Measurements from ENCODE around the gene AMOTL1. TPM values are rescaled to one million over a fixed set of nuclear protein-coding genes. Genes with fewer than 3 reads are reported as not detected.

Gene AMOTL1
- total and polyA plus RNA-seq, 4 donors: 7.4 to 68.5 (median 27.3) TPM

DNA sequence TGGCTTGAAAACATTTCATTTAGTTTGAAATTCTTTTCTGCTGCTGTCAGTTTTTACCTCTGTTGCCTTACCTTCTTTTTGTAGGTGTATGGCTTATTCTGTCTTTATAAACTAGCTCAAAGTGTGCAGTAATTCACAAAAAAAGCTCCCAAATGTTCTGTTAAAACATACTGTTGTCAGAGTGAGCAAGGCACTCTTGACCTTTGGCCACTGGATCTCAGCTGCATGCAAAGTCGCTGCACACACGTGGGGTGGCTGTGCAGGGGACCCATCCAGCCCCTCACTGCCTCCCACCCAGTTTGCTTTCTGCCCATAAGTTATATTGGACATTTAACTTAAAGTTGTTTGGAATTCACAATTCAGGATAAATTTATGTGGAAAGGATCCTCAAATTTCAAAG is 92.2 kb downstream of the AMOTL1 start:
- Histone ChIP-seq H3K9me3 (ENCODE audit: control insufficient read depth in 4 of 4, insufficient read depth in 3 of 4, low read length in 3 of 4) (no peaks in the 10 kb centered on the region), H3K9ac (ENCODE audit: insufficient read depth in 1 of 2, low read length in 2 of 2) (no peak overlapping the region), H3K27ac (ENCODE audit: low read depth in 1 of 2, low read length in 1 of 2) (no peak overlapping the region), H3K4me1 (ENCODE audit: control insufficient read depth in 5 of 5, insufficient read depth in 5 of 5, low read length in 5 of 5) (no peaks in the 10 kb centered on the region), H3K27me3 (ENCODE audit: control insufficient read depth in 3 of 3, insufficient read depth in 3 of 3, low read length in 2 of 3) (no peaks in the 10 kb centered on the region), H3K4me3 (no peak overlapping the region), H3K36me3 (ENCODE audit: control insufficient read depth in 4 of 4, insufficient read depth in 4 of 4, low read length in 4 of 4) (peaks cover 7 to 51% (median 38%) of the 10 kb centered on the region in 4 donors)
- ATAC-seq (ENCODE audit: insufficient read depth, low FRiP score) (no peak), DNase-seq (no peak)
- 90 to 92% methylated on average over 2 of the region's 2 CpGs for WGBS, 2 donors
- TF ChIP-seq, protein P1, sequence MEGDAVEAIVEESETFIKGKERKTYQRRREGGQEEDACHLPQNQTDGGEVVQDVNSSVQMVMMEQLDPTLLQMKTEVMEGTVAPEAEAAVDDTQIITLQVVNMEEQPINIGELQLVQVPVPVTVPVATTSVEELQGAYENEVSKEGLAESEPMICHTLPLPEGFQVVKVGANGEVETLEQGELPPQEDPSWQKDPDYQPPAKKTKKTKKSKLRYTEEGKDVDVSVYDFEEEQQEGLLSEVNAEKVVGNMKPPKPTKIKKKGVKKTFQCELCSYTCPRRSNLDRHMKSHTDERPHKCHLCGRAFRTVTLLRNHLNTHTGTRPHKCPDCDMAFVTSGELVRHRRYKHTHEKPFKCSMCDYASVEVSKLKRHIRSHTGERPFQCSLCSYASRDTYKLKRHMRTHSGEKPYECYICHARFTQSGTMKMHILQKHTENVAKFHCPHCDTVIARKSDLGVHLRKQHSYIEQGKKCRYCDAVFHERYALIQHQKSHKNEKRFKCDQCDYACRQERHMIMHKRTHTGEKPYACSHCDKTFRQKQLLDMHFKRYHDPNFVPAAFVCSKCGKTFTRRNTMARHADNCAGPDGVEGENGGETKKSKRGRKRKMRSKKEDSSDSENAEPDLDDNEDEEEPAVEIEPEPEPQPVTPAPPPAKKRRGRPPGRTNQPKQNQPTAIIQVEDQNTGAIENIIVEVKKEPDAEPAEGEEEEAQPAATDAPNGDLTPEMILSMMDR (IDR thresholded peaks at IDR 0.05; ENCODE audit: control extremely low read depth, extremely low read depth): no peak

DNA sequence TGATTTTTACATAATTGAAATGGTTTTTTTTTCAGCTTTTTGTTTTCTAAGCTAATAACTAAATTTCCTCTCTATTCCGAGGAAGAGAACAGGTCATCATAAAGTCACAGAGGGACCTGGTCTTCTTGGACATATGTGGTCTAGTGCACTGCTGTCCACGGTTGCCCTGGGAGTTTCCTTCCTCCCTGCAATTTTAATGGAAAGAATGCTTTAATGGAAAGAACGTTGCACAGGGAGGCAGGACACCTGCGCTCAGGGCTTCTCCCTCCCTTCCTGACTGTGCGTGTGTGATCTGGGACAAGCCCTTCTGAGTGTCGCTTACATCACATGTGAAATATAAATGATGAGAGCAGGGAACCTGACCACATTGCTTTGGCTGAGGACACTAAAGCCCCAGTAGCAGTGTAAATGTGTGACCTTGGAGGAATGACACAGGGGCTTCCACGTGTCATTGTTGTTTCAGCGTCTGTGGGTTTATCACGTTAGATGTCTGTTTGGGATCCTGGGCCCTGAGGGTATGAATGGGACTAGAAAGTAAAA is 93.2 kb downstream of the AMOTL1 start:
- no peaks in the 10 kb centered on the region for H3K4me1 ChIP-seq (ENCODE audit: control insufficient read depth in 5 of 5, insufficient read depth in 5 of 5, low read length in 5 of 5)
- no peak overlapping the region for H3K4me3 ChIP-seq
- TF ChIP-seq, protein P1 (IDR thresholded peaks at IDR 0.05; ENCODE audit: control extremely low read depth, extremely low read depth): no peak
- H3K9me3 ChIP-seq (ENCODE audit: control insufficient read depth in 4 of 4, insufficient read depth in 3 of 4, low read length in 3 of 4): no peaks in the 10 kb centered on the region
- H3K36me3 ChIP-seq (ENCODE audit: control insufficient read depth in 4 of 4, insufficient read depth in 4 of 4, low read length in 4 of 4): peaks cover 7 to 53% (median 41%) of the 10 kb centered on the region in 4 donors
- H3K9ac ChIP-seq (ENCODE audit: insufficient read depth in 1 of 2, low read length in 2 of 2): no peak overlapping the region
- no peaks in the 10 kb centered on the region for H3K27me3 ChIP-seq (ENCODE audit: control insufficient read depth in 3 of 3, insufficient read depth in 3 of 3, low read length in 2 of 3)
- no peak for DNase-seq
- H3K27ac ChIP-seq (ENCODE audit: low read depth in 1 of 2, low read length in 1 of 2): no peak overlapping the region
- ATAC-seq (ENCODE audit: insufficient read depth, low FRiP score): no peak
- WGBS, 2 donors: 87 to 88% methylated on average over 9 of the region's 9 CpGs

DNA sequence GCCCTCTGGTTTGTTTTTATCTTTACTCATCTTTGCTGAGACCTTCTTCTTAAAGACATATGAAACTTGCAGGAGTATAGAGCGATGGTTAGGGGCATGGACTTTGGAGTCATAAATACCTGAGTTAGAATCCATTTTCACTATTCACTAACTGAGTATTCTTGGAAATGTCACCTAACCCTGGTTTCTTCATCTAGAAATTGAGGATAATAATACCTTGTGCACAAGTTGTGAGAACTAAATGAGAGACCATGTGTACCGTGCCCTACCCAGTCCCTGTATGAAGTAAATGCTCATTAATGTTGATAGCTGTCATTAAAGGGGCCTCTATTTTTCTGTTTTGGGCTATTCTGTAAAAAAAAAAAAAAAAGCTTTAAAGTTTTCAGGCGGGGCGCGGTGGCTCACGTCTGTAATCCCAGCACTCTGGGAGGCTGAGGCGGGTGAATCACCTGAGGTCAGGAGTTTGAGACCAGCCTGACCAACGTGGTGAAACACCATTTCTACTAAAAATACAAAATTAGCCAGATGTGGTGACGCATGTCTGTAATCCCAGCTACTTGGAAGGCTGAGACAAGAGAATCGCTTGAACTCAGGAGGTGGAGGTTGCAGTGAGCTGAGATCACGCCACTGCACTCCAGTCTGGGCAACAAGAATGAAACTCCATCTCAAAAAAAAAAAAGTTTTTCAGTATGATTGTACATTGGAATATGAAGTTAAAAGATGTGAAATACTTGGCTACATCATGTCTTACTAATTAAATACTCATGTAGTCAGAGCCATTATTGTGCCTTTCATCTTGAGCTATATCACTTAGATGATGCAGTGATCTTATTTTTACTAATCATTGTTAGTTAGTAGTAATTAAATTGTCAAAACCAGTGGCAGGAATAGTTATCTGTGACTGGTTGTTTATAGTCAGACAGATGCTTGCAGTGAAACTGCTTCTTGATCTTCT is 95.0 kb downstream of the AMOTL1 start:
- Histone ChIP-seq H3K27ac (ENCODE audit: low read depth in 1 of 2, low read length in 1 of 2) (no peak overlapping the region), H3K4me1 (ENCODE audit: control insufficient read depth in 5 of 5, insufficient read depth in 5 of 5, low read length in 5 of 5) (no peaks in the 10 kb centered on the region), H3K36me3 (ENCODE audit: control insufficient read depth in 4 of 4, insufficient read depth in 4 of 4, low read length in 4 of 4) (peaks cover 7 to 51% (median 46%) of the 10 kb centered on the region in 4 donors), H3K9me3 (ENCODE audit: control insufficient read depth in 4 of 4, insufficient read depth in 3 of 4, low read length in 3 of 4) (no peaks in the 10 kb centered on the region), H3K4me3 (no peak overlapping the region), H3K9ac (ENCODE audit: insufficient read depth in 1 of 2, low read length in 2 of 2) (no peak overlapping the region), H3K27me3 (ENCODE audit: control insufficient read depth in 3 of 3, insufficient read depth in 3 of 3, low read length in 2 of 3) (no peaks in the 10 kb centered on the region)
- DNase-seq (no peak), ATAC-seq (ENCODE audit: insufficient read depth, low FRiP score) (no peak)
- TF ChIP-seq, protein P1 (IDR thresholded peaks at IDR 0.05; ENCODE audit: control extremely low read depth, extremely low read depth): no peak
- 90 to 97% methylated on average over 11 of the region's 11 CpGs for WGBS, 2 donors
